Measurements from ENCODE around the gene ARID2.

DNA sequence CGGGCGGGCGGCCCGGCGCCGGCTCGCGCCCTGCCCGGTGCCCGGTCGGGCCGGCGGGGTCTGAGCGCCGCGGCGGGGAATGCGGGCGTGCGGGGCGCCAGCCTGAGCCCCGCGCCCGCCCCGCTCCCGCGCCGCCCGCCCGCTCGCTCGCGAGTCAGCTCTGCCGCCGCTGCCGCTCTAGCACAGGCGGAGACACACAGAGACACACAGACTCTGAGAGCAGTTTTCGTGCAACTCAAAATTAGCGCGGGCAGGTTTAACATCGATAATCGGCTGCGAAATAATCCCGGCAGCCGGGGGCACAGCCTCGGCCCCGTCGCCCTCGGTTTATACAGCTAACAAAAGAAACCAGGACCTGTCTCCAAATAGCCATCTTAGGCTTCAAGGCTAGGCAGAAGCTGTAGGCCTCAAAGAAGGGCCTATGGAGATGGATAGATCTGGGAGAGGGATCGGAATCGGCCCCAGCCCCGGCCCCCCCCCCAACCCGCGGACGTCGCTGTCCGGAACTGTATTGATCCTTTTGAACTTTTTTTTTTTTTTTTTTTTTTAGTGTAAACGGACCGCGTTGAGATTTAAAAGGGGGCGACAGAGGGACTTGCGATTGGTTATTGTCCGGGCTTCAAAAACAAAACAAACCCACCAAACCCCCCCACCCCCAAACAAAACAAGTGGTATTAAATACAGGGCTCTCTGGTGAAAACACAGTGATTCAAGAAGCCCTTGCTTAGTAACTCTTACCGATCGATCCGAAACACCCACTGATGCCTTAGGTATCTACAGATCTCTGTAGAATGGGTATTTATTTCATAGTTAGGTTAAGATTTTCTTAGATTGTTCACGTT is 1.1 kb downstream of the ARID2 start:
- TF ChIP-seq ZSCAN20 (CRISPR knock-in tag; IDR thresholded peaks at IDR 0.05), result no peak
- TF ChIP-seq POLR2A (IDR thresholded peaks at IDR 0.05; ENCODE audit: low read length), result no peak
- TF ChIP-seq, protein P1, sequence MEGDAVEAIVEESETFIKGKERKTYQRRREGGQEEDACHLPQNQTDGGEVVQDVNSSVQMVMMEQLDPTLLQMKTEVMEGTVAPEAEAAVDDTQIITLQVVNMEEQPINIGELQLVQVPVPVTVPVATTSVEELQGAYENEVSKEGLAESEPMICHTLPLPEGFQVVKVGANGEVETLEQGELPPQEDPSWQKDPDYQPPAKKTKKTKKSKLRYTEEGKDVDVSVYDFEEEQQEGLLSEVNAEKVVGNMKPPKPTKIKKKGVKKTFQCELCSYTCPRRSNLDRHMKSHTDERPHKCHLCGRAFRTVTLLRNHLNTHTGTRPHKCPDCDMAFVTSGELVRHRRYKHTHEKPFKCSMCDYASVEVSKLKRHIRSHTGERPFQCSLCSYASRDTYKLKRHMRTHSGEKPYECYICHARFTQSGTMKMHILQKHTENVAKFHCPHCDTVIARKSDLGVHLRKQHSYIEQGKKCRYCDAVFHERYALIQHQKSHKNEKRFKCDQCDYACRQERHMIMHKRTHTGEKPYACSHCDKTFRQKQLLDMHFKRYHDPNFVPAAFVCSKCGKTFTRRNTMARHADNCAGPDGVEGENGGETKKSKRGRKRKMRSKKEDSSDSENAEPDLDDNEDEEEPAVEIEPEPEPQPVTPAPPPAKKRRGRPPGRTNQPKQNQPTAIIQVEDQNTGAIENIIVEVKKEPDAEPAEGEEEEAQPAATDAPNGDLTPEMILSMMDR (IDR thresholded peaks at IDR 0.05), result no peak
- TF ChIP-seq EP300 (IDR thresholded peaks at IDR 0.05), result no peak
- no peak for TF ChIP-seq RCOR1 (IDR thresholded peaks at IDR 0.05; ENCODE audit: low read depth, low read length)
- no peak for TF ChIP-seq CEBPB (IDR thresholded peaks at IDR 0.05)
- TF ChIP-seq ZNF302 (CRISPR knock-in tag; IDR thresholded peaks at IDR 0.05), result no peak
- TF ChIP-seq ZC3H11A (IDR thresholded peaks at IDR 0.05), result no peak
- no peak for TF ChIP-seq CBX2 (IDR thresholded peaks at IDR 0.05; ENCODE audit: borderline replicate concordance, low read depth)

Data from A549 (cell line).